Measurements from ENCODE around the gene GTF2F1. TPM values are rescaled to one million over a fixed set of nuclear protein-coding genes. Genes with fewer than 3 reads are reported as not detected.

Gene GTF2F1
- total and polyA plus RNA-seq, 7 experiments from 2014 or later = 17.9 to 71.6 (median 60.4) TPM

GRCh38 chr19:6387372-6387771 lies 5.6 kb downstream of the GTF2F1 start:
- Mint-ChIP-seq H3K27ac (no peak overlapping the region), H3K36me3 (peaks cover 0 to 27% (median 19%) of the 10 kb centered on the region in 5 donors), H3K27me3 (no peaks in the 10 kb centered on the region), H3K9me3 (no peaks in the 10 kb centered on the region), H3K4me3 (no peak overlapping the region), H3K4me1 (peaks cover 13 to 14% (median 13%) of the 10 kb centered on the region in 7 donors)
- intact Hi-C loops (cut with micrococcal nuclease) = no loop called here
- ATAC-seq (no peak), DNase-seq (no peak)
- Histone ChIP-seq H3K4me1 (ENCODE audit: control insufficient read depth in 2 of 2, insufficient read depth in 2 of 2, low read length in 2 of 2) (peaks cover 5 to 6% of the 10 kb centered on the region in 2 donors), H3K36me3 (ENCODE audit: control insufficient read depth in 2 of 3, insufficient read depth in 3 of 3, low read length in 3 of 3) (peaks cover 0 to 77% (median 5%) of the 10 kb centered on the region in 3 experiments), H3K9me3 (ENCODE audit: control insufficient read depth in 2 of 3, low read length in 3 of 3) (no peaks in the 10 kb centered on the region), H3K27ac (ENCODE audit: low read depth, low read length) (no peak overlapping the region), H3K27me3 (ENCODE audit: control insufficient read depth in 2 of 2, insufficient read depth in 2 of 2, low read length in 2 of 2) (no peaks in the 10 kb centered on the region), H3K4me3 (ENCODE audit: low read length) (no peak overlapping the region)
- CTCF ChIA-PET = interaction anchor here (0.6 kb wide), 1 partner anchor 16 kb away, joined by 3 read pairs; no protein-coding TSS in a partner anchor
- POLR2A ChIA-PET = interaction anchor here (0.6 kb wide), 1 partner anchor 117 kb away, joined by 3 read pairs; no protein-coding TSS in a partner anchor

- no peak for DNase-seq
- H3K4me1 Mint-ChIP-seq = peaks cover 0 to 4% (median 0%) of the 10 kb centered on the region in 7 donors
- Histone ChIP-seq H3K4me3 (ENCODE audit: low read length) (no peak overlapping the region), H3K27ac (ENCODE audit: low read depth, low read length) (no peak overlapping the region), H3K27me3 (ENCODE audit: control insufficient read depth in 2 of 2, insufficient read depth in 2 of 2, low read length in 2 of 2) (no peaks in the 10 kb centered on the region), H3K4me1 (ENCODE audit: control insufficient read depth in 2 of 2, insufficient read depth in 2 of 2, low read length in 2 of 2) (no peaks in the 10 kb centered on the region), H3K9me3 (ENCODE audit: control insufficient read depth in 2 of 3, low read length in 3 of 3) (peaks cover 0 to 7% (median 0%) of the 10 kb centered on the region in 3 experiments), H3K36me3 (ENCODE audit: control insufficient read depth in 2 of 3, insufficient read depth in 3 of 3, low read length in 3 of 3) (peaks cover 0 to 92% (median 21%) of the 10 kb centered on the region in 3 experiments)
- intact Hi-C loops (cut with micrococcal nuclease) = no loop called here
- no peak overlapping the region for H3K27ac Mint-ChIP-seq
- H3K27me3 Mint-ChIP-seq = no peaks in the 10 kb centered on the region
- no peak overlapping the region for H3K4me3 Mint-ChIP-seq
- ChIA-PET CTCF (no interaction called here), POLR2A (no interaction called here)
- peaks cover 0 to 6% (median 0%) of the 10 kb centered on the region in 11 donors for H3K9me3 Mint-ChIP-seq
- no peak for ATAC-seq
- H3K36me3 Mint-ChIP-seq = peaks cover 5 to 42% (median 26%) of the 10 kb centered on the region in 5 donors
These were observed 8.6 kb downstream of the GTF2F1 start for GRCh38 chr19:6384381-6384780.

GRCh38 chr19:6383188-6383587 lies 9.8 kb downstream of the GTF2F1 start:
- H3K36me3 Mint-ChIP-seq = peaks cover 5 to 37% (median 23%) of the 10 kb centered on the region in 5 donors
- ChIA-PET POLR2A (interaction anchor here (0.7 kb wide), 1 partner anchor 634 kb away, joined by 4 read pairs; no protein-coding TSS in a partner anchor), CTCF (no interaction called here)
- no peaks in the 10 kb centered on the region for H3K4me1 ChIP-seq (ENCODE audit: control insufficient read depth in 2 of 2, insufficient read depth in 2 of 2, low read length in 2 of 2)
- intact Hi-C loops (cut with micrococcal nuclease) = no loop called here
- ATAC-seq (no peak), DNase-seq (no peak)
- peaks cover 0 to 7% (median 0%) of the 10 kb centered on the region in 3 experiments for H3K9me3 ChIP-seq (ENCODE audit: control insufficient read depth in 2 of 3, low read length in 3 of 3)
- no peaks in the 10 kb centered on the region for H3K27me3 Mint-ChIP-seq
- no peak overlapping the region for H3K4me3 Mint-ChIP-seq
- H3K4me3 ChIP-seq (ENCODE audit: low read length) = no peak overlapping the region
- H3K27ac ChIP-seq (ENCODE audit: low read depth, low read length) = no peak overlapping the region
- H3K4me1 Mint-ChIP-seq = peaks cover 0 to under 1% (median 0%) of the 10 kb centered on the region in 7 donors
- peak overlapping the region in 1 of 9 donors; percentile 70 for H3K27ac Mint-ChIP-seq
- H3K9me3 Mint-ChIP-seq = peaks cover 0 to 6% (median 0%) of the 10 kb centered on the region in 11 donors
- no peaks in the 10 kb centered on the region for H3K27me3 ChIP-seq (ENCODE audit: control insufficient read depth in 2 of 2, insufficient read depth in 2 of 2, low read length in 2 of 2)
- peaks cover 0 to 89% (median 18%) of the 10 kb centered on the region in 3 experiments for H3K36me3 ChIP-seq (ENCODE audit: control insufficient read depth in 2 of 3, insufficient read depth in 3 of 3, low read length in 3 of 3)

- no peaks in the 10 kb centered on the region for H3K27me3 ChIP-seq (ENCODE audit: control insufficient read depth in 2 of 2, insufficient read depth in 2 of 2, low read length in 2 of 2)
- peaks cover 0 to 70% (median 16%) of the 10 kb centered on the region in 3 experiments for H3K36me3 ChIP-seq (ENCODE audit: control insufficient read depth in 2 of 3, insufficient read depth in 3 of 3, low read length in 3 of 3)
- H3K9me3 ChIP-seq (ENCODE audit: control insufficient read depth in 2 of 3, low read length in 3 of 3) = peaks cover 0 to 7% (median 0%) of the 10 kb centered on the region in 3 experiments
- intact Hi-C loops (cut with micrococcal nuclease) = no loop called here
- Mint-ChIP-seq H3K9me3 (peaks cover 0 to 6% (median 0%) of the 10 kb centered on the region in 11 donors), H3K4me3 (no peak overlapping the region), H3K27ac (peak overlapping the region in 1 of 9 donors; percentile 56), H3K36me3 (peaks cover 5 to 28% (median 22%) of the 10 kb centered on the region in 5 donors), H3K27me3 (no peaks in the 10 kb centered on the region), H3K4me1 (no peaks in the 10 kb centered on the region)
- ATAC-seq (no peak), DNase-seq (no peak)
- no peak overlapping the region for H3K27ac ChIP-seq (ENCODE audit: low read depth, low read length)
- ChIA-PET POLR2A (no interaction called here), CTCF (no interaction called here)
- no peaks in the 10 kb centered on the region for H3K4me1 ChIP-seq (ENCODE audit: control insufficient read depth in 2 of 2, insufficient read depth in 2 of 2, low read length in 2 of 2)
- no peak overlapping the region for H3K4me3 ChIP-seq (ENCODE audit: low read length)
These were observed 11.8 kb downstream of the GTF2F1 start for GRCh38 chr19:6381030-6381750.

- H3K36me3 Mint-ChIP-seq = peaks cover 5 to 28% (median 14%) of the 10 kb centered on the region in 5 donors
- H3K4me1 Mint-ChIP-seq = no peaks in the 10 kb centered on the region
- no peak overlapping the region for H3K27ac ChIP-seq (ENCODE audit: low read depth, low read length)
- peaks cover 0 to 7% (median 0%) of the 10 kb centered on the region in 3 experiments for H3K9me3 ChIP-seq (ENCODE audit: control insufficient read depth in 2 of 3, low read length in 3 of 3)
- ATAC-seq = no peak
- H3K4me1 ChIP-seq (ENCODE audit: control insufficient read depth in 2 of 2, insufficient read depth in 2 of 2, low read length in 2 of 2) = no peaks in the 10 kb centered on the region
- H3K4me3 ChIP-seq (ENCODE audit: low read length) = no peak overlapping the region
- H3K9me3 Mint-ChIP-seq = peaks cover 0 to 6% (median 0%) of the 10 kb centered on the region in 11 donors
- no peaks in the 10 kb centered on the region for H3K27me3 ChIP-seq (ENCODE audit: control insufficient read depth in 2 of 2, insufficient read depth in 2 of 2, low read length in 2 of 2)
- H3K36me3 ChIP-seq (ENCODE audit: control insufficient read depth in 2 of 3, insufficient read depth in 3 of 3, low read length in 3 of 3) = peaks cover 0 to 57% (median 16%) of the 10 kb centered on the region in 3 experiments
- DNase-seq = no peak
- H3K27me3 Mint-ChIP-seq = no peaks in the 10 kb centered on the region
- H3K4me3 Mint-ChIP-seq = no peak overlapping the region
- ChIA-PET POLR2A (interaction anchor here (0.6 kb wide), 1 partner anchor 198 kb away, joined by 9 read pairs; no protein-coding TSS in a partner anchor), CTCF (no interaction called here)
- peak overlapping the region in 1 of 9 donors; percentile 62 for H3K27ac Mint-ChIP-seq
- intact Hi-C loops (cut with micrococcal nuclease) = no loop called here
These were observed 13.2 kb downstream of the GTF2F1 start for GRCh38 chr19:6379744-6380143.

- ATAC-seq (no peak), DNase-seq (no peak)
- no peak overlapping the region for H3K27ac ChIP-seq (ENCODE audit: low read depth, low read length)
- Mint-ChIP-seq H3K36me3 (peaks cover 5 to 28% (median 14%) of the 10 kb centered on the region in 5 donors), H3K4me1 (peaks cover 0 to 5% (median 4%) of the 10 kb centered on the region in 7 donors), H3K27ac (no peak overlapping the region), H3K9me3 (peaks cover 0 to 6% (median 0%) of the 10 kb centered on the region in 11 donors), H3K27me3 (no peaks in the 10 kb centered on the region), H3K4me3 (no peak overlapping the region)
- intact Hi-C loops (cut with micrococcal nuclease) = no loop called here
- peaks cover 0 to 5% of the 10 kb centered on the region in 2 donors for H3K4me1 ChIP-seq (ENCODE audit: control insufficient read depth in 2 of 2, insufficient read depth in 2 of 2, low read length in 2 of 2)
- CTCF ChIA-PET = no interaction called here
- POLR2A ChIA-PET = no interaction called here
- H3K36me3 ChIP-seq (ENCODE audit: control insufficient read depth in 2 of 3, insufficient read depth in 3 of 3, low read length in 3 of 3) = peaks cover 0 to 47% (median 16%) of the 10 kb centered on the region in 3 experiments
- H3K27me3 ChIP-seq (ENCODE audit: control insufficient read depth in 2 of 2, insufficient read depth in 2 of 2, low read length in 2 of 2) = no peaks in the 10 kb centered on the region
- H3K9me3 ChIP-seq (ENCODE audit: control insufficient read depth in 2 of 3, low read length in 3 of 3) = peaks cover 0 to 7% (median 0%) of the 10 kb centered on the region in 3 experiments
- no peak overlapping the region for H3K4me3 ChIP-seq (ENCODE audit: low read length)
These were observed 14.5 kb downstream of the GTF2F1 start for GRCh38 chr19:6378486-6378885.
